OCI-LY7 (cell line): Measurements from ENCODE around the gene SORCS3. TPM values are rescaled to one million over a fixed set of nuclear protein-coding genes. Genes with fewer than 3 reads are reported as not detected.

ENCODE experiments used
- BruUV-seq: library from RNA; stranded (reverse); fragments of 400-500 nt; replicated peaks from 2 replicates; lab custom pipeline; 2021; lab: Mats Ljungman, UMichigan
- CTCF ChIA-PET: fragments of 300-600 bp; sonication (Branson Sonifier 250); formaldehyde crosslinking; loops from one replicate; lab custom pipeline; 2022; ENCODE audit warnings: antibody characterized with exemption; ENCODE audit not compliant: unreplicated experiment; lab: Charles Lee
- POLR2A ChIA-PET: fragments of 300-600 bp; sonication (Branson Sonifier 250); formaldehyde crosslinking; loops from one replicate; lab custom pipeline; 2022; ENCODE audit warnings: antibody characterized with exemption; lab: Charles Lee
- DNase-seq: peaks from one replicate; pipeline ENCODE4 v3.0.0-alpha.2; 2015; ENCODE audit warnings: low spot score
- H2AFZ ChIP-seq: fragments of 200-600 bp; sonication (generic), shearing (Covaris generic); 2 replicates; pipeline ENCODE4 v1.6.1; 2014; ENCODE audit warnings: mild to moderate bottlenecking, antibody characterized with exemption, low read length, moderate library complexity
- H3K27ac ChIP-seq: fragments of 200-600 bp; sonication (generic); 2 replicates; pipeline ENCODE4 v1.5.1; 2014; ENCODE audit warnings: mixed run types, low read depth, mild to moderate bottlenecking, moderate library complexity, low read length, inconsistent platforms; ENCODE audit not compliant: poor library complexity, severe bottlenecking
- H3K36me3 ChIP-seq: fragments of 200-600 bp; sonication (generic); 2 replicates; pipeline ENCODE4 v1.6.1; 2014; ENCODE audit warnings: mild to moderate bottlenecking, antibody characterized with exemption, low read length, moderate library complexity, mixed read lengths; ENCODE audit not compliant: insufficient read depth
- H3K4me1 ChIP-seq: fragments of 200-600 bp; sonication (generic); 2 replicates; pipeline ENCODE4 v1.5.1; 2014; ENCODE audit warnings: mild to moderate bottlenecking, low read length; ENCODE audit not compliant: insufficient read depth, poor library complexity, severe bottlenecking
- H3K4me2 ChIP-seq: fragments of 200-600 bp; sonication (generic); 2 replicates; pipeline ENCODE4 v1.6.1; 2014; ENCODE audit warnings: mild to moderate bottlenecking, low read length
- H3K4me3 ChIP-seq: fragments of 200-600 bp; sonication (generic); 2 replicates; pipeline ENCODE4 v1.5.1; 2014; ENCODE audit warnings: mild to moderate bottlenecking, low read depth, low read length; ENCODE audit not compliant: poor library complexity, severe bottlenecking
- H3K79me2 ChIP-seq: fragments of 200-600 bp; sonication (generic); 2 replicates; pipeline ENCODE4 v1.6.1; 2016; ENCODE audit warnings: low read depth, mild to moderate bottlenecking, low read length, moderate library complexity, mixed read lengths; ENCODE audit not compliant: insufficient read depth
- H3K9me2 ChIP-seq: fragments of 200-600 bp; sonication (generic); 2 replicates; pipeline ENCODE4 v1.6.1; 2016; ENCODE audit warnings: mild to moderate bottlenecking, low read length, mixed read lengths; ENCODE audit not compliant: insufficient read depth
- H3K9me3 ChIP-seq: fragments of 200-600 bp; sonication (generic); 2 replicates; pipeline ENCODE4 v1.6.1; 2014; ENCODE audit warnings: mild to moderate bottlenecking, mixed run types, low read length, mixed read lengths
- H4K20me1 ChIP-seq: fragments of 200-600 bp; sonication (generic); 2 replicates; pipeline ENCODE4 v1.6.1; 2014; ENCODE audit warnings: mild to moderate bottlenecking, antibody characterized with exemption, low read length, moderate library complexity, mixed read lengths; ENCODE audit not compliant: insufficient read depth
- EZH2phosphoT487 ChIP-seq: fragments of 200-600 bp; sonication (generic); IDR thresholded peaks from 2 replicates; pipeline ENCODE4 v1.6.1; 2018; ENCODE audit warnings: low read depth, borderline replicate concordance, mild to moderate bottlenecking, mixed run types, antibody characterized with exemption, low read length, moderate library complexity, mixed read lengths
- intact Hi-C: fragments of 100-400 bp; cut with micrococcal nuclease; formaldehyde crosslinking; loops from one replicate; pipeline ENCODE4 v1.10.0; 2022; ENCODE audit not compliant: unreplicated experiment
- total RNA-seq, 2 experiments: library from RNA; depleted of rRNA in 1 of 2; stranded (reverse); fragments of >200 nt in 1 of 2; shearing (Covaris generic) in 1 of 2; gene quantifications; 2 replicates each; pipeline ENCODE4 v1.2.3, GENCODE V29; 2014 to 2022
- TF ChIP-seq, protein P1 (sequence below): fragments of 200-600 bp; sonication (generic); conservative IDR thresholded peaks from 2 replicates; pipeline ENCODE4 v1.5.1; 2014; ENCODE audit warnings: mild to moderate bottlenecking, antibody characterized with exemption, low read length, moderate library complexity, mixed read lengths

Gene SORCS3
- total RNA-seq, 2 experiments from 2014 or later = not detected

DNA sequence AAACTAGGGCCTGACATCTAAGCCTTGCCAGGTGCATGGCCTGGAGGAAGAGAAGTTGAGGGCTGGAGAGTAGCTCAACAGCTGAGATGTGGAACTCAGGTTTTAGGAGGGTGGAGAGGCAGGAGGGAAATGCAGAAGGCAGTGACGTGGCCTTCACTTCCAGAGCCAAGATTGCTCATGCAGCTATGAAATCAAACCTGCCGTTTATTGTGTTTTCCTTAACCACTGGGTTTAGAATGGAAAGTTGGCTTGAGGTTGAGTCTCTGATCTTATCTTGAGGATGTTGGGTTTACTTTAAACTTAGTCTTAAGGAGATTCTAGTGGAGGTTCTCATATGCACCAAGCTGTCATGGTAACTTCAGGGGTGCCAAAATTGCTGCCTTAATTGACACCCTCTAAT is 178.6 kb downstream of the SORCS3 start:
- no peak overlapping the region for H2AFZ ChIP-seq
- no peak for DNase-seq
- intact Hi-C loops = no loop called here
- H3K36me3 ChIP-seq = no peaks in the 10 kb centered on the region
- no peak overlapping the region for H3K4me3 ChIP-seq
- H3K4me2 ChIP-seq = no peak overlapping the region
- no peaks in the 10 kb centered on the region for H4K20me1 ChIP-seq
- no peaks in the 10 kb centered on the region for H3K9me3 ChIP-seq
- no TSS peak for BruUV-seq
- no peaks in the 10 kb centered on the region for H3K9me2 ChIP-seq
- no peaks in the 10 kb centered on the region for H3K4me1 ChIP-seq
- CTCF ChIA-PET = no interaction called here
- no peak overlapping the region for H3K27ac ChIP-seq
- no peaks in the 10 kb centered on the region for H3K79me2 ChIP-seq
- no peak for TF ChIP-seq EZH2phosphoT487
- TF ChIP-seq, protein P1, sequence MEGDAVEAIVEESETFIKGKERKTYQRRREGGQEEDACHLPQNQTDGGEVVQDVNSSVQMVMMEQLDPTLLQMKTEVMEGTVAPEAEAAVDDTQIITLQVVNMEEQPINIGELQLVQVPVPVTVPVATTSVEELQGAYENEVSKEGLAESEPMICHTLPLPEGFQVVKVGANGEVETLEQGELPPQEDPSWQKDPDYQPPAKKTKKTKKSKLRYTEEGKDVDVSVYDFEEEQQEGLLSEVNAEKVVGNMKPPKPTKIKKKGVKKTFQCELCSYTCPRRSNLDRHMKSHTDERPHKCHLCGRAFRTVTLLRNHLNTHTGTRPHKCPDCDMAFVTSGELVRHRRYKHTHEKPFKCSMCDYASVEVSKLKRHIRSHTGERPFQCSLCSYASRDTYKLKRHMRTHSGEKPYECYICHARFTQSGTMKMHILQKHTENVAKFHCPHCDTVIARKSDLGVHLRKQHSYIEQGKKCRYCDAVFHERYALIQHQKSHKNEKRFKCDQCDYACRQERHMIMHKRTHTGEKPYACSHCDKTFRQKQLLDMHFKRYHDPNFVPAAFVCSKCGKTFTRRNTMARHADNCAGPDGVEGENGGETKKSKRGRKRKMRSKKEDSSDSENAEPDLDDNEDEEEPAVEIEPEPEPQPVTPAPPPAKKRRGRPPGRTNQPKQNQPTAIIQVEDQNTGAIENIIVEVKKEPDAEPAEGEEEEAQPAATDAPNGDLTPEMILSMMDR = no peak
- POLR2A ChIA-PET = no interaction called here

DNA sequence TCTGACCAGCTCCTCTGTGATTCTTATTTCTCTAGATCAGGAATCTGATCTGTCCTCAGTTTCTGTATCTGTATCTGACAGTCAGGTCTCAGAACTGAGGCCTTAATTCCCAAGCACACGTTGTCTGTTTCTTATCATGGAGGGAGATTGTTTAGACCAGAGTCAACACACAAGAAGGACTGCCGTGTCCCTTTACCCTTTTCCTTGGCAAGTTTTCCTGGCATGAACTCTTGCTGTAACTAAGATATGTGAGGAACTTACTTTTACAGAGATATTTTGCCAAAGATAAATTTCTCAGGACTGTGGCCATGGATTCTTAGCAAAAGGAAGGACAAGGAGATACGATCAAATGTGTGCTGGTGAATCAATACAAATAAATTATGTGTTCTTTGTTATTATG is 181.0 kb downstream of the SORCS3 start:
- H3K9me3 ChIP-seq = no peaks in the 10 kb centered on the region
- H3K4me1 ChIP-seq = no peaks in the 10 kb centered on the region
- no peak overlapping the region for H3K4me3 ChIP-seq
- no peaks in the 10 kb centered on the region for H3K9me2 ChIP-seq
- H3K36me3 ChIP-seq = no peaks in the 10 kb centered on the region
- ChIA-PET POLR2A (no interaction called here), CTCF (no interaction called here)
- H2AFZ ChIP-seq = no peak overlapping the region
- intact Hi-C loops = no loop called here
- TF ChIP-seq, protein P1 = no peak
- TF ChIP-seq EZH2phosphoT487 = no peak
- no peaks in the 10 kb centered on the region for H4K20me1 ChIP-seq
- BruUV-seq = no TSS peak
- no peak overlapping the region for H3K4me2 ChIP-seq
- DNase-seq = no peak
- no peaks in the 10 kb centered on the region for H3K79me2 ChIP-seq
- no peak overlapping the region for H3K27ac ChIP-seq

DNA sequence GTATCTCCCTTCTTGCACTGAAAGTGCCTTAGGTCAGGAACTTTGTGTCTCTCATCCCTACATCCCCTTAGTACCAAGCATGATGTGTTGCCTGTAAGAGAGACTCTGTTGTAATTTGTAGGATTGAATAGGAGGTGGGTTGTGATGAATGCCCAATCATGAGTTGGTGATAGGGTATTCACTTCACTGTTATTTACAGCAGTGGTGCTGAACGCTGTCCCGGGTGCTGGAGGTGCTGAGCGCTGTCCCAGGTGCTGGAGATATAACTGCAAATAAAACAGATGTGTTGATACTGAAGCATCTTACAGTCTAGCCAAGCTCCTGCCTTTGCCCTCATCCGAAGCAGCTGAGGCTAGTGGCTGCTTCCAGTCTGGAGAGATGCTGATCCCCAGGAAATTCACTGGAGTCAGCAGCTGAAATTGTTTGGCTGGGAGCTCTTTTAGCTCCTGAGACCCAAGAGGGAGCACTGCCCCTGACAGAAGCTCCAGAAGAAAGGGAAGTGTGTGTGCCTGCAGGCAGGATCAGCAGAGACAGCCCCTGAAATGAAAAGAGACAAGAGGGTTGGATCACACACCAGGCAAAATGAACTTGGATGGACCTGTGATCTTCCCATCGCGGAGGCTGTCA is 183.4 kb downstream of the SORCS3 start:
- ChIA-PET POLR2A (no interaction called here), CTCF (no interaction called here)
- intact Hi-C loops = no loop called here
- Histone ChIP-seq H3K79me2 (no peaks in the 10 kb centered on the region), H2AFZ (no peak overlapping the region), H3K36me3 (no peaks in the 10 kb centered on the region), H3K4me3 (no peak overlapping the region), H3K4me2 (no peak overlapping the region), H4K20me1 (no peaks in the 10 kb centered on the region), H3K4me1 (no peaks in the 10 kb centered on the region), H3K9me2 (no peaks in the 10 kb centered on the region), H3K27ac (no peak overlapping the region), H3K9me3 (no peaks in the 10 kb centered on the region)
- DNase-seq = peak; percentile 11
- BruUV-seq = no TSS peak
- TF ChIP-seq, protein P1 = no peak
- no peak for TF ChIP-seq EZH2phosphoT487
